Measurements from ENCODE around the gene HAUS7. TPM values are rescaled to one million over a fixed set of nuclear protein-coding genes. Genes with fewer than 3 reads are reported as not detected.

Gene HAUS7
- total and polyA plus RNA-seq, 2 donors from 2014 or later = 28.1 to 47.6 TPM

DNA sequence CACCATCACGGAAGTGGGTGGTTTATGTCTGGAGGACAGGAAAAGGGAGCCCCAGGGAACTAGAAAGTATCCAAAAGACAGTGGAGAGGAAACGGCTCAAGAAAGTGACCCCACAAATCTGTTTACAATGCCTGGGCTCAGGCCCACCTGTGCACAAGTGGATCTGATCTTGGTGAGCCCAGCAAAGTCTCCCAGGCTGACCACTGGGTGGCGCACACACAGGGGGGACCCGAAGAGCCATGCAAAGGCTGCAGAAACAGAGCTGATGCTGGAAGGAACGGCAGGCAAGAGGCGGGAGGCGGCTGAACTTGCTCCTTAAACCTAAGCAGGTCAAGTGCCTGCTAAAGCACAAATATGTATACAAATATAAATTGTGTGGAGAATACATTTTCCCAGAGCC lies 9.6 kb downstream of the HAUS7 start:
- TF ChIP-seq, protein P1, sequence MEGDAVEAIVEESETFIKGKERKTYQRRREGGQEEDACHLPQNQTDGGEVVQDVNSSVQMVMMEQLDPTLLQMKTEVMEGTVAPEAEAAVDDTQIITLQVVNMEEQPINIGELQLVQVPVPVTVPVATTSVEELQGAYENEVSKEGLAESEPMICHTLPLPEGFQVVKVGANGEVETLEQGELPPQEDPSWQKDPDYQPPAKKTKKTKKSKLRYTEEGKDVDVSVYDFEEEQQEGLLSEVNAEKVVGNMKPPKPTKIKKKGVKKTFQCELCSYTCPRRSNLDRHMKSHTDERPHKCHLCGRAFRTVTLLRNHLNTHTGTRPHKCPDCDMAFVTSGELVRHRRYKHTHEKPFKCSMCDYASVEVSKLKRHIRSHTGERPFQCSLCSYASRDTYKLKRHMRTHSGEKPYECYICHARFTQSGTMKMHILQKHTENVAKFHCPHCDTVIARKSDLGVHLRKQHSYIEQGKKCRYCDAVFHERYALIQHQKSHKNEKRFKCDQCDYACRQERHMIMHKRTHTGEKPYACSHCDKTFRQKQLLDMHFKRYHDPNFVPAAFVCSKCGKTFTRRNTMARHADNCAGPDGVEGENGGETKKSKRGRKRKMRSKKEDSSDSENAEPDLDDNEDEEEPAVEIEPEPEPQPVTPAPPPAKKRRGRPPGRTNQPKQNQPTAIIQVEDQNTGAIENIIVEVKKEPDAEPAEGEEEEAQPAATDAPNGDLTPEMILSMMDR (IDR thresholded peaks at IDR 0.05; ENCODE audit: borderline replicate concordance, extremely low read depth, insufficient read depth) = peak; percentile 44
- Histone ChIP-seq H3K9ac (ENCODE audit: low read length in 3 of 3) (no peak overlapping the region), H3K9me3 (ENCODE audit: control insufficient read depth in 2 of 3, insufficient read depth in 1 of 3, low read length in 3 of 3) (no peaks in the 10 kb centered on the region), H3K27me3 (ENCODE audit: control insufficient read depth, insufficient read depth, low read length) (no peaks in the 10 kb centered on the region), H3K27ac (ENCODE audit: low read depth in 2 of 2, low read length in 2 of 2) (no peak overlapping the region), H3K4me3 (ENCODE audit: low read length in 3 of 3) (no peak overlapping the region), H3K4me1 (ENCODE audit: control insufficient read depth in 2 of 3, insufficient read depth in 2 of 3, low read depth in 1 of 3, low read length in 3 of 3) (peaks cover 0 to 10% (median 0%) of the 10 kb centered on the region in 3 donors), H3K36me3 (ENCODE audit: control insufficient read depth in 2 of 3, insufficient read depth in 3 of 3, low read length in 3 of 3) (peaks cover 0 to 2% (median 0%) of the 10 kb centered on the region in 3 donors)
- FAIRE-seq (no peak), DNase-seq (peak in 4 of 5 donors; percentile 45 to 77 (median 58))
- intact Hi-C loops (cut with DNase I) = no loop called here

GRCh38 chrX:153459986-153460385 lies 10.4 kb downstream of the HAUS7 start:
- H3K9me3 ChIP-seq (ENCODE audit: control insufficient read depth in 2 of 3, insufficient read depth in 1 of 3, low read length in 3 of 3) = no peaks in the 10 kb centered on the region
- FAIRE-seq = no peak
- H3K4me1 ChIP-seq (ENCODE audit: control insufficient read depth in 2 of 3, insufficient read depth in 2 of 3, low read depth in 1 of 3, low read length in 3 of 3) = peaks cover 0 to 10% (median 0%) of the 10 kb centered on the region in 3 donors
- H3K27me3 ChIP-seq (ENCODE audit: control insufficient read depth, insufficient read depth, low read length) = no peaks in the 10 kb centered on the region
- H3K4me3 ChIP-seq (ENCODE audit: low read length in 3 of 3) = no peak overlapping the region
- peaks cover 0 to 2% (median 0%) of the 10 kb centered on the region in 3 donors for H3K36me3 ChIP-seq (ENCODE audit: control insufficient read depth in 2 of 3, insufficient read depth in 3 of 3, low read length in 3 of 3)
- TF ChIP-seq, protein P1 (IDR thresholded peaks at IDR 0.05; ENCODE audit: borderline replicate concordance, extremely low read depth, insufficient read depth) = no peak
- no peak overlapping the region for H3K27ac ChIP-seq (ENCODE audit: low read depth in 2 of 2, low read length in 2 of 2)
- H3K9ac ChIP-seq (ENCODE audit: low read length in 3 of 3) = no peak overlapping the region
- DNase-seq = peak in 2 of 5 donors; percentile 14 to 29
- intact Hi-C loops (cut with DNase I) = no loop called here

- Histone ChIP-seq H3K36me3 (ENCODE audit: control insufficient read depth in 2 of 3, insufficient read depth in 3 of 3, low read length in 3 of 3) (peaks cover 0 to 2% (median 0%) of the 10 kb centered on the region in 3 donors), H3K9ac (ENCODE audit: low read length in 3 of 3) (no peak overlapping the region), H3K27me3 (ENCODE audit: control insufficient read depth, insufficient read depth, low read length) (no peaks in the 10 kb centered on the region), H3K9me3 (ENCODE audit: control insufficient read depth in 2 of 3, insufficient read depth in 1 of 3, low read length in 3 of 3) (no peaks in the 10 kb centered on the region), H3K27ac (ENCODE audit: low read depth in 2 of 2, low read length in 2 of 2) (no peak overlapping the region), H3K4me3 (ENCODE audit: low read length in 3 of 3) (no peak overlapping the region), H3K4me1 (ENCODE audit: control insufficient read depth in 2 of 3, insufficient read depth in 2 of 3, low read depth in 1 of 3, low read length in 3 of 3) (peaks cover 0 to under 1% (median 0%) of the 10 kb centered on the region in 3 donors)
- TF ChIP-seq, protein P1 (IDR thresholded peaks at IDR 0.05; ENCODE audit: borderline replicate concordance, extremely low read depth, insufficient read depth) = no peak
- DNase-seq = no peak
- intact Hi-C loops (cut with DNase I) = no loop called here
- FAIRE-seq = no peak
Measured at GRCh38 chrX:153458476-153458875, 11.9 kb downstream of the HAUS7 start.
